ENCODE results near the gene ASPDH. TPM values are rescaled to one million over a fixed set of nuclear protein-coding genes. Genes with fewer than 3 reads are reported as not detected.
"Not testable (repeated sequence)": the region's sequence is repeated elsewhere in the genome, so short reads cannot be mapped to it uniquely, and the experiment has no call there.

Gene ASPDH
- total and polyA plus RNA-seq, 4 donors, result 1.5 to 7.7 (median 4.1) TPM

- DNase-seq (ENCODE audit: low read depth in 4 of 6, low spot score in 6 of 6); H3K4me3 ChIP-seq (ENCODE audit: low read depth, low read length); H3K27me3 ChIP-seq (ENCODE audit: control insufficient read depth, insufficient read depth, low read length); H3K36me3 ChIP-seq (ENCODE audit: control insufficient read depth, insufficient read depth, low read length); H3K27ac ChIP-seq (ENCODE audit: low read depth, low read length); H3K9me3 ChIP-seq (ENCODE audit: control insufficient read depth, insufficient read depth, low read length): not testable (repeated sequence)
- H3K4me1 ChIP-seq (ENCODE audit: control insufficient read depth, insufficient read depth, low read length), result peaks cover 24% of the 10 kb centered on the region
- WGBS (ENCODE audit: insufficient coverage), result no CpG with 5 or more reads among the region's 3 CpGs
These were observed 40.4 kb downstream of the ASPDH start for GRCh38 chr19:50473336-50473735.

- WGBS (ENCODE audit: insufficient coverage), result 94% methylated on average over 6 of the region's 6 CpGs
These were observed 44.9 kb downstream of the ASPDH start for GRCh38 chr19:50468818-50469217.

GRCh38 chr19:50467566-50467965 is 46.1 kb downstream of the ASPDH start:
- WGBS (ENCODE audit: insufficient coverage), result 77% methylated on average over 18 of the region's 18 CpGs
- Histone ChIP-seq H3K4me3 (ENCODE audit: low read depth, low read length) (no peak overlapping the region), H3K36me3 (ENCODE audit: control insufficient read depth, insufficient read depth, low read length) (peaks cover 9% of the 10 kb centered on the region), H3K4me1 (ENCODE audit: control insufficient read depth, insufficient read depth, low read length) (peaks cover 12% of the 10 kb centered on the region), H3K9me3 (ENCODE audit: control insufficient read depth, insufficient read depth, low read length) (no peaks in the 10 kb centered on the region), H3K27me3 (ENCODE audit: control insufficient read depth, insufficient read depth, low read length) (no peaks in the 10 kb centered on the region), H3K27ac (ENCODE audit: low read depth, low read length) (no peak overlapping the region)
- DNase-seq (ENCODE audit: low read depth in 4 of 6, low spot score in 6 of 6), result no peak

More at GRCh38 chr19:50468818-50469217, 44.9 kb downstream of the ASPDH start:
- no peak for DNase-seq (ENCODE audit: low read depth in 4 of 6, low spot score in 6 of 6)
- Histone ChIP-seq H3K4me3 (ENCODE audit: low read depth, low read length) (no peak overlapping the region), H3K27me3 (ENCODE audit: control insufficient read depth, insufficient read depth, low read length) (no peaks in the 10 kb centered on the region), H3K4me1 (ENCODE audit: control insufficient read depth, insufficient read depth, low read length) (peaks cover 12% of the 10 kb centered on the region), H3K9me3 (ENCODE audit: control insufficient read depth, insufficient read depth, low read length) (no peaks in the 10 kb centered on the region), H3K27ac (ENCODE audit: low read depth, low read length) (no peak overlapping the region), H3K36me3 (ENCODE audit: control insufficient read depth, insufficient read depth, low read length) (peaks cover 9% of the 10 kb centered on the region)

- Histone ChIP-seq H3K27ac (ENCODE audit: low read depth, low read length) (no peak overlapping the region), H3K4me3 (ENCODE audit: low read depth, low read length) (no peak overlapping the region), H3K27me3 (ENCODE audit: control insufficient read depth, insufficient read depth, low read length) (no peaks in the 10 kb centered on the region), H3K4me1 (ENCODE audit: control insufficient read depth, insufficient read depth, low read length) (peaks cover 12% of the 10 kb centered on the region), H3K9me3 (ENCODE audit: control insufficient read depth, insufficient read depth, low read length) (no peaks in the 10 kb centered on the region), H3K36me3 (ENCODE audit: control insufficient read depth, insufficient read depth, low read length) (peaks cover 9% of the 10 kb centered on the region)
- WGBS (ENCODE audit: insufficient coverage), result 59% methylated on average over 4 of the region's 11 CpGs
- no peak for DNase-seq (ENCODE audit: low read depth in 4 of 6, low spot score in 6 of 6)
These were observed 47.0 kb downstream of the ASPDH start for GRCh38 chr19:50466706-50467039.

GRCh38 chr19:50465986-50466705 is 47.6 kb downstream of the ASPDH start:
- Histone ChIP-seq H3K36me3 (ENCODE audit: control insufficient read depth, insufficient read depth, low read length) (peaks cover 9% of the 10 kb centered on the region), H3K27ac (ENCODE audit: low read depth, low read length) (no peak overlapping the region), H3K27me3 (ENCODE audit: control insufficient read depth, insufficient read depth, low read length) (no peaks in the 10 kb centered on the region), H3K4me1 (ENCODE audit: control insufficient read depth, insufficient read depth, low read length) (peaks cover 12% of the 10 kb centered on the region), H3K9me3 (ENCODE audit: control insufficient read depth, insufficient read depth, low read length) (no peaks in the 10 kb centered on the region), H3K4me3 (ENCODE audit: low read depth, low read length) (no peak overlapping the region)
- 25% methylated on average over 26 of the region's 29 CpGs for whole genome bisulfite sequencing (ENCODE audit: insufficient coverage)
- peak in 1 of 6 donors; percentile 31 for DNase-seq (ENCODE audit: low read depth in 4 of 6, low spot score in 6 of 6)

GRCh38 chr19:50465000-50465399 is 48.7 kb downstream of the ASPDH start:
- Histone ChIP-seq H3K27ac (ENCODE audit: low read depth, low read length) (no peak overlapping the region), H3K4me3 (ENCODE audit: low read depth, low read length) (no peak overlapping the region), H3K4me1 (ENCODE audit: control insufficient read depth, insufficient read depth, low read length) (peaks cover 12% of the 10 kb centered on the region), H3K27me3 (ENCODE audit: control insufficient read depth, insufficient read depth, low read length) (peaks cover 1% of the 10 kb centered on the region), H3K36me3 (ENCODE audit: control insufficient read depth, insufficient read depth, low read length) (peaks cover 9% of the 10 kb centered on the region), H3K9me3 (ENCODE audit: control insufficient read depth, insufficient read depth, low read length) (no peaks in the 10 kb centered on the region)
- WGBS (ENCODE audit: insufficient coverage), result 91% methylated on average over 13 of the region's 13 CpGs
- no peak for DNase-seq (ENCODE audit: low read depth in 4 of 6, low spot score in 6 of 6)

GRCh38 chr19:50464348-50464747 is 49.4 kb downstream of the ASPDH start:
- no peaks in the 10 kb centered on the region for H3K9me3 ChIP-seq (ENCODE audit: control insufficient read depth, insufficient read depth, low read length)
- DNase-seq (ENCODE audit: low read depth in 4 of 6, low spot score in 6 of 6), result no peak
- peaks cover 12% of the 10 kb centered on the region for H3K4me1 ChIP-seq (ENCODE audit: control insufficient read depth, insufficient read depth, low read length)
- H3K27ac ChIP-seq (ENCODE audit: low read depth, low read length), result no peak overlapping the region
- WGBS (ENCODE audit: insufficient coverage), result 92% methylated on average over 19 of the region's 19 CpGs
- H3K36me3 ChIP-seq (ENCODE audit: control insufficient read depth, insufficient read depth, low read length), result peaks cover 9% of the 10 kb centered on the region
- peaks cover 3% of the 10 kb centered on the region for H3K27me3 ChIP-seq (ENCODE audit: control insufficient read depth, insufficient read depth, low read length)
- H3K4me3 ChIP-seq (ENCODE audit: low read depth, low read length), result no peak overlapping the region

- H3K9me3 ChIP-seq (ENCODE audit: control insufficient read depth, insufficient read depth, low read length), result no peaks in the 10 kb centered on the region
- H3K27ac ChIP-seq (ENCODE audit: low read depth, low read length), result no peak overlapping the region
- H3K27me3 ChIP-seq (ENCODE audit: control insufficient read depth, insufficient read depth, low read length), result peaks cover 11% of the 10 kb centered on the region
- H3K4me1 ChIP-seq (ENCODE audit: control insufficient read depth, insufficient read depth, low read length), result peaks cover 17% of the 10 kb centered on the region
- no peak overlapping the region for H3K4me3 ChIP-seq (ENCODE audit: low read depth, low read length)
- H3K36me3 ChIP-seq (ENCODE audit: control insufficient read depth, insufficient read depth, low read length), result peaks cover 9% of the 10 kb centered on the region
- WGBS (ENCODE audit: insufficient coverage), result 81% methylated on average over 7 of the region's 7 CpGs
- no peak for DNase-seq (ENCODE audit: low read depth in 4 of 6, low spot score in 6 of 6)
These were observed 50.7 kb downstream of the ASPDH start for GRCh38 chr19:50462970-50463369.
